Progenitor cell of endocrine pancreas (in vitro differentiated cells): ENCODE data around the gene MBD3L1. TPM values are rescaled to one million over a fixed set of nuclear protein-coding genes. Genes with fewer than 3 reads are reported as not detected.

Source experiments
- DNase-seq: peaks from one replicate; pipeline ENCODE4 v3.0.0; 2021; ENCODE audit warnings: low spot score; ENCODE audit not compliant: unreplicated experiment
- H3K27ac Mint-ChIP-seq: 2 replicates; pipeline ENCODE4 v1.8.0; 2021; ENCODE audit warnings: mild to moderate bottlenecking, moderate library complexity, mixed read lengths
- H3K27me3 Mint-ChIP-seq: 2 replicates; pipeline ENCODE4 v1.8.0; 2021; ENCODE audit warnings: mixed read lengths
- H3K36me3 Mint-ChIP-seq: 2 replicates; pipeline ENCODE4 v1.8.0; 2022; ENCODE audit warnings: mixed read lengths; ENCODE audit not compliant: insufficient read depth
- H3K4me1 Mint-ChIP-seq: 2 replicates; pipeline ENCODE4 v1.8.0; 2021; ENCODE audit warnings: low read depth, mixed read lengths
- H3K4me3 Mint-ChIP-seq: 2 replicates; pipeline ENCODE4 v1.8.0; 2021; ENCODE audit warnings: low read depth, mild to moderate bottlenecking, moderate library complexity, mixed read lengths
- H3K9me3 Mint-ChIP-seq: 2 replicates; pipeline ENCODE4 v1.8.0; 2021; ENCODE audit warnings: low read depth, mixed read lengths
- CTCF ChIP-seq: fragments of 200-600 bp; sonication (generic); IDR thresholded peaks from one replicate; pipeline ENCODE4 v1.5.0; 2021; ENCODE audit warnings: antibody characterized with exemption, mild to moderate bottlenecking; ENCODE audit not compliant: unreplicated experiment
- total RNA-seq: library from RNA; stranded (reverse); gene quantifications from 2 replicates; pipeline ENCODE4 v1.2.1, GENCODE V29; 2021

The MBD3L1 gene
- total RNA-seq, 1 donor from 2014 or later, result not detected

DNA sequence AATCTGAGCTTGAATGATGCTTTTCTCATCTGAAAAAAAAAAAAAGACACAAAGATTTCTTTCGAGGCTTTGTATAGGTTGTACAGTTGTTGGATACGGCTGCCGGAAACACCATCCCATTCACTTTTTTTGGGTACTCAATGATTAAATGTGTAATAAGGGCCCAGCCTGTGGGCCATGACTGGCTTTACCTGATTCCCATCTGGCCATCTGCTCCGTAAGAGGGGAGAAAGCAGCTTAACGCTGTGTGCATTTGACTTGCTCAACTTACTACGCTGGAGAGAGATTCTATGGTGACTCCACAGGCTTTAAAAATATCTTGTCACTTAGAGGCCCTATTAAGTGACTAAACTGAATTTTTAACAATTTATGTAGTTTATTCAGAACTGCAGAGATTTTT lies 804 bp upstream of the MBD3L1 start:
- DNase-seq, result no peak
- H3K4me3 Mint-ChIP-seq, result peak overlapping the region; percentile 89
- H3K36me3 Mint-ChIP-seq, result peaks cover 24% of the 10 kb centered on the region
- peak overlapping the region; percentile 92 for H3K27ac Mint-ChIP-seq
- peaks cover 20% of the 10 kb centered on the region for H3K9me3 Mint-ChIP-seq
- peaks cover 6% of the 10 kb centered on the region for H3K4me1 Mint-ChIP-seq
- no peak for TF ChIP-seq CTCF
- peaks cover 3% of the 10 kb centered on the region for H3K27me3 Mint-ChIP-seq

GRCh38 chr19:8831832-8832131 lies 395 bp upstream of the MBD3L1 start:
- DNase-seq, result no peak
- Mint-ChIP-seq H3K27me3 (peaks cover 3% of the 10 kb centered on the region), H3K9me3 (peaks cover 20% of the 10 kb centered on the region), H3K4me1 (peaks cover 6% of the 10 kb centered on the region), H3K4me3 (peak overlapping the region; percentile 89), H3K27ac (peak overlapping the region; percentile 92), H3K36me3 (peaks cover 20% of the 10 kb centered on the region)
- no peak for TF ChIP-seq CTCF

DNA sequence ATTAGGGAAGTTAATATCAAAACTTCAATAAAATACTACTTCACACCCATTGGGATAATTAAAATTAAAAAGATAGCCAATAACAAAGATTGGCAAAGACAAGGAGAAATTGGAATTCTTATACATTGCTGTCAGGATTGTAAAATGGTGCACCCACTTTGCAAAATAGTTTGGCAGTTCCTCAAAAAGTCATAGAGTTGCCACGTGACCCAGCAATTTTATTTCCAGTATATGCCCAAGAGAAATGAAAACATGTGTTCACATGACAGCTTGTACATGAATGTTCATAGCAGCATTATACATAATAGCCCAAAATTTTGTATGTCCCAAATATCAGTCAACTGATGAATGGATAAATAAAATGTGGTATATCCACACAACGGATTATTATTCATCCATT lies 3.3 kb downstream of the MBD3L1 start:
- peaks cover 3% of the 10 kb centered on the region for H3K27me3 Mint-ChIP-seq
- H3K36me3 Mint-ChIP-seq, result peaks cover 2% of the 10 kb centered on the region
- H3K27ac Mint-ChIP-seq, result no peak overlapping the region
- no peak for TF ChIP-seq CTCF
- DNase-seq, result no peak
- peaks cover 8% of the 10 kb centered on the region for H3K4me1 Mint-ChIP-seq
- peaks cover 23% of the 10 kb centered on the region for H3K9me3 Mint-ChIP-seq
- H3K4me3 Mint-ChIP-seq, result no peak overlapping the region

DNA sequence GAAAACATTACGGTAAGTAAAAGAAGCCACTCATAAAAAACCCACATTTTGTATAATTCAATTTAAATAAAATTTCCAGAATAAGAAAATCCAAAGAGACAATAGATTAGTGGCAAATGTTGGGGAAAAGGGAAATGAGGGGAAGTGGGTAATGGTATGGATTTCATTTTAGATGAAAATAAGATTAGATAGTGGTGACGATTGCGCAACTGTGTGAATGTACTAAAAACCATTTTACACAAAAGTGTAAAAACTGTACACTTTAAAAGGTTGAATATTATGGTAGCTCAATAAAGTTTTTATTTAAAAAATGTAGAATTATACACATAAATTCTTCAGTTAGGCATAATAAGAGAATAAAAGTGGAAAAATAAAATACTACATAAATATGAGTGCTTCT lies 3.7 kb downstream of the MBD3L1 start:
- Mint-ChIP-seq H3K4me3 (no peak overlapping the region), H3K27ac (no peak overlapping the region), H3K36me3 (peaks cover 2% of the 10 kb centered on the region), H3K27me3 (peaks cover 3% of the 10 kb centered on the region), H3K4me1 (peaks cover 8% of the 10 kb centered on the region), H3K9me3 (peaks cover 27% of the 10 kb centered on the region)
- no peak for TF ChIP-seq CTCF
- DNase-seq, result no peak

DNA sequence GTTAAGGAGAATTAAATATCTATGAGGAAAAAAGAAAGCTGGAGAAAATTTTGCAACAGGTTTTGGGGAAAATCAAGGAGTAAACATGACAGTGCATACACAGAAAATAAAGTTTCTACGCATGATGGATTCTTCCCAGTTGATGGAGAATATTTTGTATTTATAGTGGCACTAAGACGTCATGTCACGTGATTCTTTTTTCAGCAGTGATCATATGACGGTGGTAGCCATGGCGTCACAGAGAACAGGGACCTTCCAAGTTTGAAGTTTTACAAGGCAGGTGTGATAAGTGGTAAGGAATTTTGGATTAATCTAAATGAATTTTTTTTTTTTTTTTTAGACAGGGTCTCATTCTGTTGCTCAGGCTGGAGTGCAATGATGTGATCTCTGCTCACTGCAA lies 8.5 kb downstream of the MBD3L1 start:
- Mint-ChIP-seq H3K27me3 (no peaks in the 10 kb centered on the region), H3K36me3 (peaks cover 3% of the 10 kb centered on the region), H3K4me1 (peaks cover 2% of the 10 kb centered on the region), H3K27ac (no peak overlapping the region), H3K4me3 (no peak overlapping the region), H3K9me3 (peaks cover 29% of the 10 kb centered on the region)
- no peak for TF ChIP-seq CTCF
- no peak for DNase-seq
